H9 (cell line): ENCODE data around the gene TTF2. TPM values are rescaled to one million over a fixed set of nuclear protein-coding genes. Genes with fewer than 3 reads are reported as not detected.

Experiments
- DNase-seq: peaks from one replicate; pipeline ENCODE4 v3.0.0-alpha.2; 2017
- H2AFZ ChIP-seq: one replicate; pipeline ENCODE4 v1.6.1; 2013; ENCODE audit warnings: mild to moderate bottlenecking, low read length, control low read depth, moderate library complexity
- H2AK5ac ChIP-seq: 2 replicates; pipeline ENCODE4 v1.6.1; 2013; ENCODE audit warnings: low read length, control low read depth, mixed read lengths; ENCODE audit not compliant: insufficient read length
- H2BK120ac ChIP-seq: one replicate; pipeline ENCODE4 v1.6.1; 2013; ENCODE audit warnings: low read depth, mild to moderate bottlenecking, low read length, control low read depth, inconsistent platforms; ENCODE audit not compliant: poor library complexity, severe bottlenecking
- H2BK12ac ChIP-seq: 2 replicates; pipeline ENCODE4 v1.6.1; 2013; ENCODE audit warnings: low read length, control low read depth, mixed read lengths, low read depth; ENCODE audit not compliant: insufficient read length
- H2BK15ac ChIP-seq: 2 replicates; pipeline ENCODE4 v1.6.1; 2013; ENCODE audit warnings: low read depth, low read length, control low read depth
- H2BK20ac ChIP-seq: one replicate; pipeline ENCODE4 v1.6.1; 2013; ENCODE audit warnings: low read depth, mild to moderate bottlenecking, low read length, control low read depth, inconsistent platforms; ENCODE audit not compliant: poor library complexity, severe bottlenecking
- H2BK5ac ChIP-seq: 2 replicates; pipeline ENCODE4 v1.6.1; 2013; ENCODE audit warnings: low read length, control low read depth, mixed read lengths; ENCODE audit not compliant: insufficient read length
- H3K14ac ChIP-seq: 2 replicates; pipeline ENCODE4 v1.6.1; 2013; ENCODE audit warnings: low read length, control low read depth; ENCODE audit not compliant: insufficient read depth
- H3K18ac ChIP-seq: 2 replicates; pipeline ENCODE4 v1.6.1; 2013; ENCODE audit warnings: low read depth, mild to moderate bottlenecking, mixed read lengths, low read length, control low read depth; ENCODE audit not compliant: insufficient read length
- H3K23ac ChIP-seq: 2 replicates; pipeline ENCODE4 v1.6.1; 2013; ENCODE audit warnings: low read length, control low read depth, mixed read lengths, low read depth; ENCODE audit not compliant: insufficient read length
- H3K23me2 ChIP-seq: 2 replicates; pipeline ENCODE4 v1.6.1; 2013; ENCODE audit warnings: low read depth, mild to moderate bottlenecking, mixed read lengths, low read length, control low read depth; ENCODE audit not compliant: insufficient read length, poor library complexity, severe bottlenecking
- H3K27ac ChIP-seq: 2 replicates; pipeline ENCODE4 v1.5.1; 2013; ENCODE audit warnings: low read length, control low read depth, mixed read lengths, low read depth; ENCODE audit not compliant: insufficient read length
- H3K27me3 ChIP-seq: 2 replicates; pipeline ENCODE4 v1.6.1; 2013; ENCODE audit warnings: low read length, control low read depth, inconsistent platforms; ENCODE audit not compliant: insufficient read depth
- H3K4ac ChIP-seq: 2 replicates; pipeline ENCODE4 v1.6.1; 2013; ENCODE audit warnings: low read depth, mild to moderate bottlenecking, control low read depth, inconsistent platforms, low read length, moderate library complexity
- H3K4me1 ChIP-seq: 2 replicates; pipeline ENCODE4 v1.6.1; 2013; ENCODE audit warnings: low read length, control low read depth, inconsistent platforms; ENCODE audit not compliant: insufficient read depth
- H3K4me2 ChIP-seq: 2 replicates; pipeline ENCODE4 v1.6.1; 2013; ENCODE audit warnings: low read length, control low read depth, mixed read lengths; ENCODE audit not compliant: insufficient read length, insufficient read depth
- H3K56ac ChIP-seq: 2 replicates; pipeline ENCODE4 v1.6.1; 2013; ENCODE audit warnings: low read depth, mild to moderate bottlenecking, mixed read lengths, low read length, control low read depth; ENCODE audit not compliant: insufficient read length
- H3K79me1 ChIP-seq: 2 replicates; pipeline ENCODE4 v1.6.1; 2013; ENCODE audit warnings: low read depth, mild to moderate bottlenecking, moderate library complexity, low read length, control low read depth, inconsistent platforms; ENCODE audit not compliant: insufficient read depth, poor library complexity, severe bottlenecking
- H3K79me2 ChIP-seq: 2 replicates; pipeline ENCODE4 v1.6.1; 2013; ENCODE audit warnings: low read length, control low read depth, inconsistent platforms; ENCODE audit not compliant: insufficient read depth
- H3K9ac ChIP-seq: 2 replicates; pipeline ENCODE4 v1.6.1; 2013; ENCODE audit warnings: low read length, control low read depth, mixed read lengths; ENCODE audit not compliant: insufficient read length; ENCODE audit errors: extremely low read depth
- H3K9me3 ChIP-seq: one replicate; pipeline ENCODE4 v1.6.1; 2013; ENCODE audit warnings: low read depth, low read length, inconsistent platforms; ENCODE audit not compliant: control insufficient read depth
- H3T11ph ChIP-seq: one replicate; pipeline ENCODE4 v1.6.1; 2013; ENCODE audit warnings: mild to moderate bottlenecking, low read length, control low read depth, inconsistent platforms
- H4K20me1 ChIP-seq: one replicate; pipeline ENCODE4 v1.6.1; 2013; ENCODE audit not compliant: control insufficient read depth, insufficient read length, insufficient read depth
- H4K5ac ChIP-seq: 2 replicates; pipeline ENCODE4 v1.6.1; 2013; ENCODE audit warnings: low read depth, mild to moderate bottlenecking, mixed read lengths, low read length, control low read depth; ENCODE audit not compliant: insufficient read length
- H4K8ac ChIP-seq: replicated peaks from 2 replicates; pipeline ENCODE4 v1.6.1; 2013; ENCODE audit warnings: low read length, control low read depth, mixed read lengths, low read depth; ENCODE audit not compliant: insufficient read length
- H4K91ac ChIP-seq: 2 replicates; pipeline ENCODE4 v1.6.1; 2013; ENCODE audit warnings: low read depth, mild to moderate bottlenecking, moderate library complexity, mixed read lengths, low read length, control low read depth; ENCODE audit not compliant: insufficient read length
- H3K27ac Mint-ChIP-seq, 3 experiments: 2 replicates in 2 of 3; 3 replicates in 1 of 3; pipeline ENCODE4 v1.8.0; 2020 to 2021; ENCODE audit warnings: mixed read lengths in 3 of 3, mild to moderate bottlenecking in 1 of 3, moderate library complexity in 1 of 3
- H3K27me3 Mint-ChIP-seq: 2 replicates; pipeline ENCODE4 v1.8.0; 2021; ENCODE audit warnings: low read depth, mild to moderate bottlenecking, moderate library complexity, mixed read lengths
- H3K36me3 Mint-ChIP-seq, 3 experiments: 2 replicates in 2 of 3; 3 replicates in 1 of 3; pipeline ENCODE4 v1.8.0; 2020 to 2021; ENCODE audit warnings: low read depth in 3 of 3, mixed read lengths in 3 of 3; ENCODE audit not compliant: insufficient read depth in 1 of 3
- H3K4me1 Mint-ChIP-seq, 2 experiments: 2 replicates each; pipeline ENCODE4 v1.8.0; 2020; ENCODE audit warnings: mixed read lengths in 2 of 2
- H3K4me3 Mint-ChIP-seq, 2 experiments: 2 replicates in 1 of 2; 3 replicates in 1 of 2; pipeline ENCODE4 v1.8.0; 2020 to 2021; ENCODE audit warnings: mild to moderate bottlenecking in 2 of 2, mixed read lengths in 2 of 2, moderate library complexity in 1 of 2
- H3K9me3 Mint-ChIP-seq, 2 experiments: 2 replicates in 1 of 2; 3 replicates in 1 of 2; pipeline ENCODE4 v1.8.0; 2020; ENCODE audit warnings: mild to moderate bottlenecking in 2 of 2, mixed read lengths in 2 of 2, moderate library complexity in 1 of 2
- WGBS: extraction: QIAGEN DNeasy Blood & Tissue Kit; methylation state at CpG from one replicate; pipeline ENCODE4 v1.1.7; 2013; ENCODE audit warnings: missing lambda C conversion rate, low lambda C conversion rate, mixed read lengths; ENCODE audit not compliant: insufficient read length; ENCODE audit errors: extremely low coverage; 5-methylcytosine and 5-hydroxymethylcytosine counted together
- total RNA-seq: library from RNA; stranded (reverse); gene quantifications from 2 replicates; pipeline ENCODE4 v1.2.1, GENCODE V29; 2021
- TF ChIP-seq, protein P1 (sequence below): fragments of 200-600 bp; sonication (generic); conservative IDR thresholded peaks from 3 replicates; pipeline ENCODE4 v1.8.0; 2021; ENCODE audit warnings: antibody characterized with exemption, mild to moderate bottlenecking

The TTF2 gene
- total RNA-seq, 1 experiment from 2014 or later: 86.4 TPM

DNA sequence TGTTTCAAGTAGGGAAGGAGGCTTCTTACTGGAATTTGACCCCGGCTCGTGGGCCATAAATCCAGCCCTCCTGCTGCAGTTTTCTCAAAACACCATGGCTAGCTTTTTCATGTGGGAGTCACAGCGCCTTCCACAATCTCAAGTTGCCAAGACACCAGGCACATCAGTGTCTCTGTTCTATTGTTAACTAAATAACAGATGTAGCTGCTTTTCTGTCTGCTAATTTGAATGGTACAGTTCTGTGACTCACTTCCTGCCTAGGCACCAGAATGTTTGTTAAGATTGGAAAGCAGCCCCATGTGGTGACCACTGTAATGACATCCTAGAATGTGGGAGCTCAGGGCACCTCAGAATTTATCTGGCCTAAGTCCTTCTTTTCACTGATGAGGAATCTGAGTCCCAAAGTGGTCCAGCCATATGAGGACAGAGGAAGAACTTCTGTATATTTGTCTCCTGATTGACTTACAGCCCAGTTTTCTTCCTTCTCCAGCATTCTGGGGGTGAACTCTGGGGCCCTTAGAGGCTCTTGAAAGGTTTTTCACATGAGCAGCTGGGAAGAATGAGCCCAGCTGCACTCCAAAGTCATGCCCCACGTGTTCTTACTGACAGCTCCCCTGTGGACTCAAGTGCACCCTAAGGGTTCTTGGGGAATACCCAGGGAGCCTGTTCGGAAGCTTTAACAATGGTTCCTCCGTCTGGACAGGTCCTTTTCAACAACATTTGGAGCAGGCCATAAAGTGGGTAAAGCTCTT, 33.9 kb downstream of the TTF2 start:
- Mint-ChIP-seq H3K4me3 (no peak overlapping the region), H3K4me1 (peaks cover 21 to 26% of the 10 kb centered on the region in 2 experiments), H3K9me3 (no peaks in the 10 kb centered on the region), H3K36me3 (peaks cover 35 to 91% (median 76%) of the 10 kb centered on the region in 3 experiments; a peak in 6 of 7 replicates), H3K27ac (peak overlapping the region; percentile 25 to 93 (median 47); a peak in 3 of 7 replicates), H3K27me3 (no peaks in the 10 kb centered on the region)
- H4K5ac ChIP-seq: no peak overlapping the region
- no CpG with 5 or more reads among the region's 6 CpGs for WGBS
- no peak overlapping the region for H2BK12ac ChIP-seq
- H2AFZ ChIP-seq: no peak overlapping the region
- no peaks in the 10 kb centered on the region for H3K9me3 ChIP-seq
- no peaks in the 10 kb centered on the region for H3K79me2 ChIP-seq
- H3K23me2 ChIP-seq: no peaks in the 10 kb centered on the region
- H3K56ac ChIP-seq: no peak overlapping the region
- H2BK15ac ChIP-seq: no peak overlapping the region
- no peak overlapping the region for H3K18ac ChIP-seq
- H2AK5ac ChIP-seq: no peak overlapping the region
- no peak overlapping the region for H3K23ac ChIP-seq
- no peaks in the 10 kb centered on the region for H3K27me3 ChIP-seq
- H2BK120ac ChIP-seq: no peak overlapping the region
- no peak overlapping the region for H4K8ac ChIP-seq
- peak overlapping the region; percentile 41 for H3K27ac ChIP-seq
- no peaks in the 10 kb centered on the region for H3K79me1 ChIP-seq
- no peak overlapping the region for H3K9ac ChIP-seq
- peaks cover 4% of the 10 kb centered on the region; the same call in 1 of the 2 replicates for H3K4me1 ChIP-seq
- H4K20me1 ChIP-seq: no peaks in the 10 kb centered on the region
- peak overlapping the region; percentile 71 for H4K91ac ChIP-seq
- no peak overlapping the region for H3K14ac ChIP-seq
- H2BK5ac ChIP-seq: no peak overlapping the region
- TF ChIP-seq, protein P1, sequence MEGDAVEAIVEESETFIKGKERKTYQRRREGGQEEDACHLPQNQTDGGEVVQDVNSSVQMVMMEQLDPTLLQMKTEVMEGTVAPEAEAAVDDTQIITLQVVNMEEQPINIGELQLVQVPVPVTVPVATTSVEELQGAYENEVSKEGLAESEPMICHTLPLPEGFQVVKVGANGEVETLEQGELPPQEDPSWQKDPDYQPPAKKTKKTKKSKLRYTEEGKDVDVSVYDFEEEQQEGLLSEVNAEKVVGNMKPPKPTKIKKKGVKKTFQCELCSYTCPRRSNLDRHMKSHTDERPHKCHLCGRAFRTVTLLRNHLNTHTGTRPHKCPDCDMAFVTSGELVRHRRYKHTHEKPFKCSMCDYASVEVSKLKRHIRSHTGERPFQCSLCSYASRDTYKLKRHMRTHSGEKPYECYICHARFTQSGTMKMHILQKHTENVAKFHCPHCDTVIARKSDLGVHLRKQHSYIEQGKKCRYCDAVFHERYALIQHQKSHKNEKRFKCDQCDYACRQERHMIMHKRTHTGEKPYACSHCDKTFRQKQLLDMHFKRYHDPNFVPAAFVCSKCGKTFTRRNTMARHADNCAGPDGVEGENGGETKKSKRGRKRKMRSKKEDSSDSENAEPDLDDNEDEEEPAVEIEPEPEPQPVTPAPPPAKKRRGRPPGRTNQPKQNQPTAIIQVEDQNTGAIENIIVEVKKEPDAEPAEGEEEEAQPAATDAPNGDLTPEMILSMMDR: peak; percentile 52
- H3K4me2 ChIP-seq: no peak overlapping the region
- H3T11ph ChIP-seq: no peak overlapping the region
- peak; percentile 35 for DNase-seq
- H3K4ac ChIP-seq: no peak overlapping the region; the same call in none of the 2 replicates
- no peak overlapping the region for H2BK20ac ChIP-seq
